ENCODE results near the gene SYT15.

DNA sequence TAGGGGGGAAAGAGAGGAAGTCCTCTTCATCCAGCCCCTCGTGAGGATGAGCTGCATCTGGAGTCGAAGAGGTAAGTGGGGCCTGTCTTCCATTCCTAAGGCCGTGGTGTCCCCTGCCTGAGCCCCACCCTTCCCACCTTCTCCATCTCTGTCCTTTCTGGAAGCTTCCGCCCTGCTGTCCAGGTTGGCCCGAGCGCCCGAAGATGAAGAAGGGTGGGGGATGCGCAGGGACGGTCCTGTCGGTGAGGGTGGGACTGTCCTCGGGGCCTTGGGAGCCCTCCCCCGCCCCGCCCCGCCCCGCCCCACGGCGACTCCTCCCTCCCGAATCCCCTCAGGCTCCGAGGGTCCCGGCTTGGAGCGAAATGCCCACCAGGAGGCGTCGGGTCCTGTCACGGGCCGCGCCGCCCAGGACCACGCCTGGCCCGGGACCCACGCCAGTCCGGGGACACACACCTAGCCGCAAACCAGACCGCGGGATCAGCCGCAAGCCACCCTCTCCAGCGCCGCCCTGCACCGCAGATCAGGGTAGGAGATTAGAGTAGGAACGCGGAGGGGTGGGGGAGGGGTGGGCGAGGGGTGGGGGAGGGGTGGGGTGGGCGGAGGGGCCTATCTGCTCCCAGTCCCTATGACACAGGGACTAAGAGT is 37.8 kb upstream of the SYT15 start:
- TF ChIP-seq, protein P1, sequence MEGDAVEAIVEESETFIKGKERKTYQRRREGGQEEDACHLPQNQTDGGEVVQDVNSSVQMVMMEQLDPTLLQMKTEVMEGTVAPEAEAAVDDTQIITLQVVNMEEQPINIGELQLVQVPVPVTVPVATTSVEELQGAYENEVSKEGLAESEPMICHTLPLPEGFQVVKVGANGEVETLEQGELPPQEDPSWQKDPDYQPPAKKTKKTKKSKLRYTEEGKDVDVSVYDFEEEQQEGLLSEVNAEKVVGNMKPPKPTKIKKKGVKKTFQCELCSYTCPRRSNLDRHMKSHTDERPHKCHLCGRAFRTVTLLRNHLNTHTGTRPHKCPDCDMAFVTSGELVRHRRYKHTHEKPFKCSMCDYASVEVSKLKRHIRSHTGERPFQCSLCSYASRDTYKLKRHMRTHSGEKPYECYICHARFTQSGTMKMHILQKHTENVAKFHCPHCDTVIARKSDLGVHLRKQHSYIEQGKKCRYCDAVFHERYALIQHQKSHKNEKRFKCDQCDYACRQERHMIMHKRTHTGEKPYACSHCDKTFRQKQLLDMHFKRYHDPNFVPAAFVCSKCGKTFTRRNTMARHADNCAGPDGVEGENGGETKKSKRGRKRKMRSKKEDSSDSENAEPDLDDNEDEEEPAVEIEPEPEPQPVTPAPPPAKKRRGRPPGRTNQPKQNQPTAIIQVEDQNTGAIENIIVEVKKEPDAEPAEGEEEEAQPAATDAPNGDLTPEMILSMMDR (IDR thresholded peaks at IDR 0.05; ENCODE audit: insufficient read depth, low read depth, low read length): no peak
- TF ChIP-seq EZH2 (IDR thresholded peaks at IDR 0.05; ENCODE audit: insufficient read depth, low read length): no peak

Data from astrocyte (in vitro differentiated cells and primary cell).